Osteocyte (in vitro differentiated cells): ENCODE results near the gene OPCML. TPM values are rescaled to one million over a fixed set of nuclear protein-coding genes. Genes with fewer than 3 reads are reported as not detected.

Experiments used
- DNase-seq: peaks from one replicate; pipeline ENCODE4 v3.0.0; 2021; ENCODE audit warnings: mixed read lengths; ENCODE audit not compliant: unreplicated experiment; ENCODE audit errors: extremely low spot score
- H3K27ac Mint-ChIP-seq: one replicate; pipeline ENCODE4 v1.8.0; 2021; ENCODE audit warnings: mild to moderate bottlenecking, mixed read lengths; ENCODE audit not compliant: unreplicated experiment
- H3K27me3 Mint-ChIP-seq: one replicate; pipeline ENCODE4 v1.8.0; 2021; ENCODE audit warnings: mixed read lengths; ENCODE audit not compliant: unreplicated experiment
- H3K36me3 Mint-ChIP-seq: one replicate; pipeline ENCODE4 v1.8.0; 2021; ENCODE audit warnings: mixed read lengths; ENCODE audit not compliant: unreplicated experiment
- H3K4me1 Mint-ChIP-seq: one replicate; pipeline ENCODE4 v1.8.0; 2021; ENCODE audit warnings: mixed read lengths; ENCODE audit not compliant: unreplicated experiment
- H3K4me3 Mint-ChIP-seq: one replicate; pipeline ENCODE4 v1.8.0; 2021; ENCODE audit warnings: mild to moderate bottlenecking, moderate library complexity, mixed read lengths; ENCODE audit not compliant: unreplicated experiment
- H3K9me3 Mint-ChIP-seq: one replicate; pipeline ENCODE4 v1.8.0; 2021; ENCODE audit warnings: mixed read lengths; ENCODE audit not compliant: unreplicated experiment
- total RNA-seq: library from RNA; stranded (reverse); gene quantifications from 2 replicates; pipeline ENCODE4 v1.2.1, GENCODE V29; 2021
- TF ChIP-seq, protein P1 (sequence below): fragments of 200-600 bp; sonication (generic); IDR thresholded peaks from 2 replicates; pipeline ENCODE4 v1.5.0; 2021; ENCODE audit warnings: antibody characterized with exemption, mild to moderate bottlenecking, moderate library complexity

The OPCML gene
- total RNA-seq, 1 donor from 2014 or later: 0.11 TPM

DNA sequence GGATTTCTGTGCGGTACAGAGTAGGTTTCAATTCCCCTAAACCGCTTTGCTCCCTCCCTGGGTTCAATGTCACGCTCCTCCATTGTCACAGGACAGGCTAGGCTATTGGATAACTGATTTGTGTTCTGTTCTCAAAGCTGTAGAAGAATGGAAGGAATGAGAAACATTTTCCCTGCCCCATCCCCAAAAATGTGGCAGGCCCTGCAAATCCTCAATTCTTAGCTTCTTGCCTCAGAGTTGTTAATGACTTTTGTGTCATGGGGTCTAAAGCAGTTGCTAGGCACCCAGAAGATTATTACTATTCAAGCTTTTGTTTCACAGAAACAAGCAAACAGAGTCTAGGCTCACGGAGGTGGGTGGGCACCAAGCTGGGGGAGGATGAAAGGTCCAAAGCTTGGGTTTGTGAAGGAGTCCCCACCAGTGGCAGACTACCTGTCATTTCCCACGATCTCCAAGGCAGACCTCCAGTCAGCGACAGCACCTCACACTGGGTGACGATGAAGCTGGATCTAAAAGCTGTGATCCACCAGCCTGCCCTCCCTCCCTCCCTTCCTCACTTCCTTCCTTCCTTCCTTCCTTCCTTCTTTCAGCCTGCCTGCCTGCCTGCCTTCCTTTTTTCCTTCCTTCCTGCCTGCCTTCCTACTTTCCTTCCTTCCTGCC lies 1080.2 kb downstream of the OPCML start:
- Mint-ChIP-seq H3K36me3 (no peaks in the 10 kb centered on the region), H3K9me3 (no peaks in the 10 kb centered on the region), H3K27ac (no peak overlapping the region), H3K4me1 (peaks cover 11% of the 10 kb centered on the region), H3K27me3 (no peaks in the 10 kb centered on the region), H3K4me3 (no peak overlapping the region)
- DNase-seq: no peak
- TF ChIP-seq, protein P1, sequence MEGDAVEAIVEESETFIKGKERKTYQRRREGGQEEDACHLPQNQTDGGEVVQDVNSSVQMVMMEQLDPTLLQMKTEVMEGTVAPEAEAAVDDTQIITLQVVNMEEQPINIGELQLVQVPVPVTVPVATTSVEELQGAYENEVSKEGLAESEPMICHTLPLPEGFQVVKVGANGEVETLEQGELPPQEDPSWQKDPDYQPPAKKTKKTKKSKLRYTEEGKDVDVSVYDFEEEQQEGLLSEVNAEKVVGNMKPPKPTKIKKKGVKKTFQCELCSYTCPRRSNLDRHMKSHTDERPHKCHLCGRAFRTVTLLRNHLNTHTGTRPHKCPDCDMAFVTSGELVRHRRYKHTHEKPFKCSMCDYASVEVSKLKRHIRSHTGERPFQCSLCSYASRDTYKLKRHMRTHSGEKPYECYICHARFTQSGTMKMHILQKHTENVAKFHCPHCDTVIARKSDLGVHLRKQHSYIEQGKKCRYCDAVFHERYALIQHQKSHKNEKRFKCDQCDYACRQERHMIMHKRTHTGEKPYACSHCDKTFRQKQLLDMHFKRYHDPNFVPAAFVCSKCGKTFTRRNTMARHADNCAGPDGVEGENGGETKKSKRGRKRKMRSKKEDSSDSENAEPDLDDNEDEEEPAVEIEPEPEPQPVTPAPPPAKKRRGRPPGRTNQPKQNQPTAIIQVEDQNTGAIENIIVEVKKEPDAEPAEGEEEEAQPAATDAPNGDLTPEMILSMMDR: no peak

DNA sequence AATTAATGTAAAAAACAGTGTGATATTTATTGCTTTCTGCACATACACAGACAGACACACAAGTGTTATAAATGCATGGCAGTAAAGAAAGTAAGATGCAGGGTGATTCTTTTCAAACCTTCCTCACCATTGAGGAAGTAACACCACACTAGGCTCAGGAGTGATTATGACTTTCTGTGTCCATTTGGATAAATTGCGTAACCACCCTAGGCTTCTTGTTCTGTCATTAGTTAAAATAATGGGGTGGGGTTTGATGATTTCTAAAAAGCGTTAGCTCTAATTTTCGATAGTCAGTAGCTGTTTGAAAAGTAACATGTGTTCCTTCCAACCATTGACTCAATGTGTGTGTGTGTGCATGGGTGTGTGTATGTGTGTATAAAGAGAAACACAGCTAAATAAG lies 1081.7 kb downstream of the OPCML start:
- H3K27me3 Mint-ChIP-seq: no peaks in the 10 kb centered on the region
- no peak overlapping the region for H3K27ac Mint-ChIP-seq
- H3K4me1 Mint-ChIP-seq: peaks cover 11% of the 10 kb centered on the region
- H3K9me3 Mint-ChIP-seq: no peaks in the 10 kb centered on the region
- H3K4me3 Mint-ChIP-seq: no peak overlapping the region
- no peaks in the 10 kb centered on the region for H3K36me3 Mint-ChIP-seq
- no peak for DNase-seq
- TF ChIP-seq, protein P1: no peak

DNA sequence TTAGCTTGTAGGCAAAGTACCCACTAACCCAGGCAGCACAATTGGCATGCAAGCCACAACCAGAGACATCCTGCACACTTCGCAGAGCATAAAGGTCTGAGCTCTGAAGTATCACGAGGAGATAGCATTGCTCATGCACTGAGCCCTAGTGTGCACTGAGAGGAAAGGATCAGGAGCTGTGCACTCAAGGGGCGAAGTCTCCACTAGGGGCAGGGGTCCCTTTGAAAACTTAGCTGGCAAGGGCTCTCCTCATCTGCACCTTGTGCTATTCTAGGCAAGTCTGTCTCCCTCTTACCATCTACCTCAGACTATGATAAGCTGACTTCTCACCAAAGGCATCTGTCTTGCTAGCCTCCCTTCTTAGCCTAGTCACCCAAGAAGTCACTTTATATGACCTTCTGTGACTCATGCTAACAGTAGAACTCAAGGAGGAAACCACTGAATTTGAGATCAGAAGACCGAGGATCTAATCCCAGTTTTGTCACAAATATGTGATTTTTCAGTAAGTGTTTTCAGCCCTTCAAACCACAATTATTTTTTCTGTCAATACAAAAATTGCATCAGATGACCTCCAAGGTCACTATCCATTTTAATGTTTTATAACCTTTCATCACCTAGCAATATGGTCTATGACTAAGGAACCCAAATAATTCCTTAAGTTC lies 1083.8 kb downstream of the OPCML start:
- DNase-seq: no peak
- H3K4me1 Mint-ChIP-seq: peaks cover 6% of the 10 kb centered on the region
- no peak overlapping the region for H3K4me3 Mint-ChIP-seq

DNA sequence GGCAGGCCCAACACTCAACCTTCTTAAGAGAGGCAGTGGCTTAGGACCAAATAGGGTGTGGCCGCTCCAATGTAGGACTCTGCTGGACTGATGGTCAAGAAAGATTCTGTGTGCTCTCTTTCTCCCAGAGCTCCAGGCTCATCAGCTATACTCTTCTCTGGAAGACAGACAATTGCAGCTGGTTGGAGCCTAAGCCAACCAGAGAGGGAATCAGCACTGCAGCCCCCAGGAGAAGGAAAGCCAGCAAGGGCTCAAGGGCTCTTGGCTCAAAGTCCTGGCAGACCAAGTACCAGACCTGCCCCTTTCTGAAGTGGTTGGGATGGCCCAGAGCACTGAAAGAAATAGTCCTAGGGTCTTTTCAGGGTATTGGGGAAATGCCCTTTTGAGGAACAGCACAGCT lies 1084.5 kb downstream of the OPCML start:
- DNase-seq: no peak
- peaks cover 2% of the 10 kb centered on the region for H3K4me1 Mint-ChIP-seq
- H3K27me3 Mint-ChIP-seq: peaks cover 4% of the 10 kb centered on the region
- H3K27ac Mint-ChIP-seq: no peak overlapping the region
- no peak overlapping the region for H3K4me3 Mint-ChIP-seq
- TF ChIP-seq, protein P1: no peak
- H3K9me3 Mint-ChIP-seq: no peaks in the 10 kb centered on the region
- no peaks in the 10 kb centered on the region for H3K36me3 Mint-ChIP-seq

More for the DNA sequence above, 1083.8 kb downstream of the OPCML start:
- TF ChIP-seq, protein P1: no peak
- H3K9me3 Mint-ChIP-seq: no peaks in the 10 kb centered on the region
- no peaks in the 10 kb centered on the region for H3K27me3 Mint-ChIP-seq
- H3K27ac Mint-ChIP-seq: no peak overlapping the region
- no peaks in the 10 kb centered on the region for H3K36me3 Mint-ChIP-seq

DNA sequence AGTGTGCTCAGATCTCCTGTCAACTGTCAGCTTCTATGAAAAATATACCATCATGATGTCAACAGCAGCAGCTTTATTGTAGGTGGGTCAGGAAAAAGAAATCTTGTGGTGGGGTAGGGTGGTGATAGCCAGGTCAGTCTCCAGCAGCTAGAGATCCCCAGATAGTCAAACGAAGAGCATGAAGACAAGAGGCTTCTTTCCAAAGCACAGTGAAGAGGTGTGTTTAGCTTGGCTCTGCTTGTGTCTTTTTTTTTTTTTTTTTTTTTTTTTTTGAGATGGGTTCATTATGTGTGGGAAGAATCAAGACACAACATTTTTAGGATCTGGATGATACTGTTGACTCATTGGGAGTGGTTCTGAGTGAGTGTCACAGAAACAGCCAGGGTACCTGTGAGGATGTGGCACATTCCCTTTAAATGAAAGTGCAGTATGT lies 1086.4 kb downstream of the OPCML start:
- peaks cover 2% of the 10 kb centered on the region for H3K4me1 Mint-ChIP-seq
- TF ChIP-seq, protein P1: no peak
- no peak overlapping the region for H3K4me3 Mint-ChIP-seq
- DNase-seq: no peak
- no peaks in the 10 kb centered on the region for H3K36me3 Mint-ChIP-seq
- H3K27me3 Mint-ChIP-seq: peaks cover 7% of the 10 kb centered on the region
- no peaks in the 10 kb centered on the region for H3K9me3 Mint-ChIP-seq
- no peak overlapping the region for H3K27ac Mint-ChIP-seq
